Fibroblast of upper back skin (primary cell): ENCODE data around the gene DCDC2C.

Experiments used
- DNase-seq: peaks from one replicate; pipeline ENCODE4 v3.0.0-alpha.2; 2013

The DCDC2C gene

GRCh38 chr2:3712831-3713503 lies 9.6 kb downstream of the DCDC2C start:
- peak; percentile 34 for DNase-seq

DNA sequence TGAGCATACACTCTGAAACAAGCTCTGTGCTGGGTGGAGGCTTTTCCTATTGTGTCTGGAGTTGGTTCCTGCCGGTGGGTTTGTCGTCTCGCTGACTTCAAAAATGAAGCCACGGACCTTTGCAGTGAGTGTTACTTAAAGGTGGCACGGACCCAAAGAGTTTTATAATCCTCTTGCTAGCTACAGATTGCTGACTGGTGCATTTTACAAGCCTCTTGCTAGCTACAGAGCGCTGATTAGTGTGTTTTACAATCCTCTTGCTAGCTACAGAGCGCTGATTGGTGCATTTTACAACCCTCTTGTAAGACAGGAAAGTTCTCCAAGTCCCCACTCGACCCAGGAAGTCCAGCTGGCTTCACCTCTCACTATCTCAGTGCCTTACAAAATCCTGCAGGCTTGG lies 15.3 kb downstream of the DCDC2C start:
- no peak for DNase-seq

DNA sequence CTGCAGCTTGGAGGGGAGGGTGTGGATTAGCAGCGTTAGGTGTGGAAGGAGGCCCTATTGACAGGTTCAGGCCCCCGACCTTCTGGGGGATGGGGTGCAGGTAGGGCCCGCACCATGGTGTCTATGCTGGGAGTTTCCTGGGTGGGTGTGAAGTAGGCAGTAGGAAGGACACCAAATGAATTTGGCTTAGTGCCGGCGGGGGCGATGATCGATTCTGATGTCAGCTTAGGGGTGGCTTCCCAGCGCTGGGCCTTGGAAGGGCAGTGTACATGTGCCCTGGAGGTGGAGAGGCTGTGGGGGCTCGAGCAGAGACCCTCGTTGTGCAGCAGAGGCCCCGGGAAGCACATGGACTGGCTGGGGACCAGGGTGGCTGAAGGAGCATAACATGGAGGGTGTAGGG lies 21.6 kb downstream of the DCDC2C start:
- no peak for DNase-seq

DNA sequence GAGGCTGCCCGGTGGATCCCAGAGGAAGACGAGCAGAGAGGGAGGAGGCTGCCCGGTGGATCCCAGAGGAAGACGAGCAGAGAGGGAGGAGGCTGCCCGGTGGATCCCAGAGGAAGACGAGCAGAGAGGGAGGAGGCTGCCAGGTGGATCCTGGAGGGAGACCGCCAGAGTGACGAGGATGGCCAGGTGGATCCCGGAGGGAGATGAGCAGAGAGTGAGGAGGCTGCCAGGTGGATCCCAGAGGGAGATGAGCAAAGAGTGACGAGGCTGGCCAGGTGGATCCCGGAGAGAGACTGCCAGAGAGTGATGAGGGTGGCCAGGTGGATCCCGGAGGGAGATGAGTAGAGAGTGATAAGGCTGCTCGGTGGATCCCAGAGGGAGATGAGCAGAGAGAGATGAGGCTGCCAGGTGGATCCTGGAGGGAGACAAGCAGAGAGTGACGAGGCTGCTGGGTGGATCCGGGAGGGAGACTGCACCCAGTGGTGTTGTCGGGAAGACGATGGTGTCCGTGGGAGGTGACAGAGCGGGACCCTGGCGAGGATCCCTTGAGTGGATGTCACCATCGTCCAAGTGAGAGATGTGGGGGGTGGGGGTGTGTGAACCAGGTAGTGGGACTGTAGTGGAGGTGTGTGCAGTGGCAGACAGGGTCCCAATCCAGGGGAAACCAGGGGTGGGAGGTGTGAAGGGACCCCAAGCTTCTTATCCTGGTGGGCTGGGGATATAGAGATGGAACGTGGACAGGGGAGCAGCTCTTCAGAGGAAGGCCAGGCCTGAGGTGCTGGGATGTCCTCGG lies 22.3 kb downstream of the DCDC2C start:
- DNase-seq, result no peak

GRCh38 chr2:3726511-3726910 lies 23.1 kb downstream of the DCDC2C start:
- DNase-seq, result no peak

DNA sequence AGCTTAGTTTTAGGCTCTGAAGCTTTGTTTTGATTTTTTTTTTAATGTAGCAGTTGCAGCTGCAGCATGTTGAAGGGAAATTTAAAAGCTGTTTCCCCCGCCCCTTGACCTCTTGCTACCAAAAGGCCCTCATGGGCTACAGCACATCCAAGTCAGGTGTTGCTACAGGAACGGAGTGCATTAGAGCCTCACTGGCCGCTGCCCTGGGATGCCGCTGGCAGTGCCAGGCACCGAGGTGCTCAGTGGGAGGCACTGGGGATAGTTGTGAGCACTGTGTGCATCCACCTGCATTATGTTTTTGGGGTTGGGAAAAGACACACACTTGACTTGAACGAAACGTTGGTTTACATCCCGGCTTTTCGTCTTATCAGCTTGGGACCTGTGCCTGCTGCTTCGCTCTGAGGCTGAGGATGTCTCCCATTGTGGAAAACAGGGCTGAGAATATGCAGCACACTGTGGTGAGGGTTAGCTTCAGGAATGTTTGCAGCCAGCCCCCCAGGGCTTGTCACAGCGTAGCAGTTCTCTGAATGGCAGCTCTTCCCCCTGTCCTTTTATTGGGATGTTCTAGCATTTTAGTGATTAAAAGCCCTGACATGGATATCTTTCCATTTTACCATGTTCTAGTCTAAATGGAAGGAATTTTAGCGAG lies 24.1 kb downstream of the DCDC2C start:
- no peak for DNase-seq

GRCh38 chr2:3728104-3729054 lies 25.0 kb downstream of the DCDC2C start:
- peak; percentile 55 for DNase-seq

DNA sequence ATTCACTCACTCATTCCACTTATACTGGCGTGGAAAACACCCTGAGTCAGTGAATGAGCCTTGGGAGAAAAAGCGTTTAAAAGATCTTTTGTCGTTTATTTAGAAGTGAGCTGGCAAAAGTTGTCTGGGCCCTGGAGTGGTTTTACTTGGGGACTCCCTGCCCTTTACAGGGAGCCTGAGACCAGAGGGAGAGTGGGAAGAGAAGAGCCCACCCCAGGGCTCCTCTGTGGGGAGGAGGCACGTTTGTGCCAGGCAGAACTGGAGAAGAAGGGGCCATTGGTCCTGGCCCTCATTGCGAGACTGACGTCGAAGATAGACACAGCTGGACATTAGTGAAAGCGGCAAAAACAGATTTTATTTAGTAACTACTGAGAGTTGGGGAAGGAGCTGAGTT lies 25.7 kb downstream of the DCDC2C start:
- no peak for DNase-seq

DNA sequence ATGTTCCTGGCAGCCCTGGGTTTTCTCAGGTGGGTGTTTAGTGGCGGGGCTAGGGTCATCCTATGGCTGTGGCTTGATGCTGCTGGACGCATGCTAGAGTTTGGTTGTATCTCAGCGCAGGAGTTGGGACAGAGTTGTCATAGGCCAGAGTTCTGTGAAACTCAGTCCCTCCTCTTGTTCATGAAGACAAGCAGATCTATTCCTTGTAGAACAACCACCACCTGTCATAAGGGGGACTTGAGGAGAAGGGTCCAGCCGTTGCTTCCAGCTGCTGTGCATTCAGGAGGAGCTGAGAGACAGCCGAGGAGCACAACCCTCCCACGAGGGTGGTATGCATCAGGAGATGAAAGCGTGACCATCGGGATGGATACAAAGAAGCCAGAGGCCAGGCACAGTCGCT lies 26.4 kb downstream of the DCDC2C start:
- no peak for DNase-seq

DNA sequence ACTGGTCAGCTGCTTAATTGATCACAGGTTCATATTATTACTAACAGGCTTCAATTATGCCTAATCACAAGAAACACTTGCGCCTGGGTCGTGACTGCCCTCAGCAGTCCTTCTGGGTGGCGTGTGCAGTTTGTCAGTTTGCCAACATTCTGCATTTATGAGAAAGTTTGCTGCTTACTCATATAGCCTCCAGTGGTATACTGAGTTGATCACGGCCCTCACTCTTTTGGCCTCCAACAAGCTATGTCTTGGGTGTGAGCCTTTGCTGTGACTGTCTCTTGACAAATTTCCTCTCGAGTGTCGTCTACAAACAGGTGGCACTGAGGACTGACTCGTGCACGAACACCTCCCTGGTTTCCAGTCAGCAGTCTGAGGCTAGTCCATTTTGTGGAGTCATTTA lies 27.3 kb downstream of the DCDC2C start:
- peak; percentile 47 for DNase-seq

GRCh38 chr2:3731829-3732228 lies 28.5 kb downstream of the DCDC2C start:
- no peak for DNase-seq

GRCh38 chr2:3736112-3736511 lies 32.7 kb downstream of the DCDC2C start:
- DNase-seq, result no peak

- no peak for DNase-seq
Measured at GRCh38 chr2:3737128-3737527, 33.8 kb downstream of the DCDC2C start.

- peak; percentile 53 for DNase-seq
Measured at GRCh38 chr2:3738454-3738853, 35.1 kb downstream of the DCDC2C start.

DNA sequence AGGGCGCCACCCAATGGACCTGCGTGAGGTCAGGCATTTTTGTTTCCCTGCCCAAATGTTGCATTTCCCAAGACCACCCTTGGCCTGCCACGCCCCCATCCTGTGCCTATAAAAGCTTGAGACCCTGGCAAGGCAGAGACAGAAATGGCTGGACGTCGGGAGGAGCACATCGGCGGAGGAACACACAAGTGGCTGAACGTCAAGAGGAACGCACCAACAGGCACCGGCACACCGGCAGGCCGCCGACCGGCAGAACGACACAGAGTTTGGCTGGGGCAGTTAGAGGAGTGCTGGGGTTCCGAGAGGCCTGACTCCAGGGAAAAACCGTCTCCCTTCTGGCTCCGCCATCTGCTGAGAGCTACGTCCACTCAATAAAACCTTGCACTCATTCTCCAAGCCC lies 35.9 kb downstream of the DCDC2C start:
- DNase-seq, result no peak

DNA sequence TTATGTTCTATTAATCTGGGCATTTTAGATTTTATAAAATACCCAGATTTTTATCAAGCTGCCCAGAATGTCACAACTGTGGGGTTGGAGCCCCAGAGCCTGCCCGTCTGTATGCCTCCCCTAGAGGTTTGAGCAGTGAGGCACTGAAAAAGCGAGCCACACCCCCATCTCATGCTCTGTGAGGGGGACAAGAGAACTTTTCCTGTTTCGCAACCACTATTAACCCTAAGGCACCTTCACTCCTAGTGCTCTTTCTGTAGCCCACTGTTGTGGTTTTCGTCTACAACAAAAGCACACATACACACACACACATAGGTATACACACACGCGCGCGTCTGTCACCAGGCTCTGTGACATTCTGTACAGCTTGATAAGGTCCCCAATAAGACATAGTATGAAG lies 38.0 kb downstream of the DCDC2C start:
- no peak for DNase-seq

GRCh38 chr2:3741867-3742602 lies 38.7 kb downstream of the DCDC2C start:
- DNase-seq, result no peak

- DNase-seq, result no peak
Measured at GRCh38 chr2:3742743-3743508, 39.6 kb downstream of the DCDC2C start.

DNA sequence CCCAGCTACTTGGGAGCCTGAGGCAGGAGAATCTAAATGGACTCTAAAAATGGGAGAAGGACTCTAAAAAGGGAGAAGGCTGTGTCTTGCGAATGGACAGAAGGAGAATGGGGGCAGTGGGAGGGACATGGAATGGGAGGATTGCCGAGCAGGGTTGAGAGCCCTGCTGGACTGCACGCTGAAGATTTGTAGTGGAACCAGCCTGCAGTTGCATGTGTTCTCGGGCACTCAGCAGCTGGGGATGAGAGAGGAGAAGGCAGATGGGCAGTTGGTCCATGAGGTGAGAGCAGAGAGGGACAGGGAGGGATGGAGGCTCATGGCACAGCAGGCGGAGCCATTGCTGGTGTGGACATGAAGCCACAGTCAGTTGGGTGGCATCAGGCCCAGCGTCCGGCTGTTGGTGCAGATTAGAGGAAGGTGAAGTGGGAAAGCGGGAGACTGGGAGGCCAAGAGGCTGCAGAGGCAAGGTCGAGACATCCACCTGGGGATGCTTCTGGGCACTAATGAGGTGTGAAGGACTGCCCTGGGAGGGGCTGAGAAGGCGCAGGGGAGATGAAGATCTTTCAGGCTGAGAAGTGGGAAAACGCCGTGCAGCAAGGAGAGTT lies 40.7 kb downstream of the DCDC2C start:
- no peak for DNase-seq

DNA sequence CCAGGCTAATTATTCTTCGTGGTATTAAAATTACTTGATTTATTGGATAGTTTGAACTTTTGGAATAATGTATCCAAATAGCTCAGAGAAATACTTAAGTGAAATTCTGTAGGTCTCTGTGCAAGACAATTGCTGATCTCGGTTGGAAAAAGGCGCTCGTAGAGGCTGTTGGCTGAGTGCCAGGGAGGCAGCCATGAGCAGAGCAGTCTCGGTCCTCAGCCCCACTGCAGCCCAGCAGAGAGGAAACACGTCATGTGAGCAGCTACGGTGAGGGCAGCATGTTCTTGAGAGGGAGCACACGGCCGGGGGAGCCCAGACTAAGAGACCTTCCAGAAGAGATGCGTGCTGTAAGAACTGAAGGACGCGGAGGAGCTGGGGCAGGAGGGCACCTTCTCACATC lies 42.5 kb downstream of the DCDC2C start:
- DNase-seq, result no peak
